Stimulated activated effector memory CD8-positive, alpha-beta T cell treated with anti-CD3 and anti-CD28 coated beads, Interleukin-12 subunit alpha, Interleukin-12 subunit beta, amount 100 ng/mL, for 72 hours (primary cell): ENCODE data around the gene TSR3.
A peak's percentile ranks its signal among the peaks of the same experiment; 100 is the strongest.

Source experiments
- ATAC-seq: fragments of 150-1000 bp; cut with Tn5 transposase; 2 replicates; pipeline ENCODE4 v1.10.0; 2021
- DNase-seq, 2 donors: peaks; one replicate each; pipeline ENCODE4 v3.0.0; 2021 to 2022; ENCODE audit warnings: low spot score in 2 of 2
- H3K27ac Mint-ChIP-seq: one replicate; pipeline ENCODE4 v1.8.0; 2022; ENCODE audit warnings: mild to moderate bottlenecking, mixed read lengths
- H3K36me3 Mint-ChIP-seq: one replicate; pipeline ENCODE4 v1.8.0; 2022; ENCODE audit warnings: mild to moderate bottlenecking, mixed read lengths
- H3K4me1 Mint-ChIP-seq: one replicate; pipeline ENCODE4 v1.8.0; 2022; ENCODE audit warnings: mixed read lengths
- H3K4me3 Mint-ChIP-seq: one replicate; pipeline ENCODE4 v1.8.0; 2022; ENCODE audit warnings: mild to moderate bottlenecking, mixed read lengths
- H3K9me3 Mint-ChIP-seq: one replicate; pipeline ENCODE4 v1.8.0; 2022; ENCODE audit warnings: mixed read lengths

Gene TSR3

DNA sequence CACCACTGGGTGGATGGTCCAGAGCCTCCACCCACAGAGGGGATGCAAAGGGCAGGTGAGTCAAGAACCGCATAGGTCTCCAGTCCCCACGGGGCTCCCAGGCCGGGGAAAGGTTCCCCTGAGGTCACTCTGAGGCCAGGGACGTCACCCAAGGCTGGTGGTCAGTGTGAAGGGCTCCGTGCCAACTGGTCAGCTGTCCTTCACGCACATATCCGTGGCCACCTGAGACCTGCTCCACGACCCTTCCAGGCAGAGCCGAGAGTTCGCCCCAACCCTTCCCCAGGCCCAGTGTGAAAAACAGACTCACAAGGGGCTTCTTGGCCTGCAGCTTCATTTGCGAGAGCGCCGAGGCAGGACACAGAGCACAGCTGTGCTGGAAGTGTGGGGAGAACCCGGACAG is 2.8 kb downstream of the TSR3 start:
- H3K9me3 Mint-ChIP-seq, result no peaks in the 10 kb centered on the region
- DNase-seq, result no peak
- H3K27ac Mint-ChIP-seq, result no peak overlapping the region
- ATAC-seq, result no peak
- peaks cover 30% of the 10 kb centered on the region for H3K4me1 Mint-ChIP-seq
- H3K4me3 Mint-ChIP-seq, result no peak overlapping the region
- H3K36me3 Mint-ChIP-seq, result peaks cover 43% of the 10 kb centered on the region

DNA sequence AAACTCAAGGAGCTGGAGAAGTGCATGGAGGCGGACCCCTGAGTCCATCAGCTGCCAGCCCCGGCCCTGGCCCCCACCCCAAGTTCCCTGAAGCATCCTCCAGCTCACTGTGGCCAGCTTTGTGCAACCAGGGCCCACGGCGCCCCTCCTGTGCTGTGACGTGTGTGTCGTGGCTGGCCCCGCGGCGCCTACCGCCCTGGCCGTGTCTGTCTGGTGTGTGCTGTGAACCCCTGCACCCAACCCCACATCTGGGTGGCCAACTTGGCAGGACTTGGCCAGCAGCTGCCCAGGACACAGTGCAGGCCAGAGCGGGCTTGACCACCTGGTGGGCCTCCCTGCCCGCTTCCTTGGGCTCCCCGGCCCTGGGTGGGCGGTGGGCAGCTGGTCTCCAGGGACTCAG is 3.2 kb downstream of the TSR3 start:
- DNase-seq (no peak), ATAC-seq (no peak)
- H3K9me3 Mint-ChIP-seq, result no peaks in the 10 kb centered on the region
- peaks cover 27% of the 10 kb centered on the region for H3K4me1 Mint-ChIP-seq
- H3K4me3 Mint-ChIP-seq, result no peak overlapping the region
- H3K27ac Mint-ChIP-seq, result no peak overlapping the region
- H3K36me3 Mint-ChIP-seq, result peaks cover 43% of the 10 kb centered on the region

DNA sequence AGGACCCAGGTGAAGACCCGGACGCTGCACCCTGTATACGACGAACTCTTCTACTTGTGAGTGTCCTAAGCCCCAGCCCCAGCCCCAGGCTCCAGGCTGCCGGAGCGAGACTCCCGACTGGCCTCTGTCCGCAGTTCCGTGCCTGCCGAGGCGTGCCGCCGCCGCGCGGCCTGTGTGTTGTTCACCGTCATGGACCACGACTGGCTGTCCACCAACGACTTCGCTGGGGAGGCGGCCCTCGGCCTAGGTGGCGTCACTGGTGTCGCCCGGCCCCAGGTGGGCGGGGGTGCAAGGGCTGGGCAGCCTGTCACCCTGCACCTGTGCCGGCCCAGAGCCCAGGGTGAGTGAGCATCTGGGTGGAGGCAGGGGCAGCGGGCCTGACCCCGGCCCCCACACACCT is 3.7 kb downstream of the TSR3 start:
- peaks cover 27% of the 10 kb centered on the region for H3K4me1 Mint-ChIP-seq
- H3K4me3 Mint-ChIP-seq, result no peak overlapping the region
- H3K27ac Mint-ChIP-seq, result no peak overlapping the region
- no peaks in the 10 kb centered on the region for H3K9me3 Mint-ChIP-seq
- DNase-seq (peak in 1 of 2 donors; percentile 51), ATAC-seq (no peak)
- peaks cover 43% of the 10 kb centered on the region for H3K36me3 Mint-ChIP-seq

DNA sequence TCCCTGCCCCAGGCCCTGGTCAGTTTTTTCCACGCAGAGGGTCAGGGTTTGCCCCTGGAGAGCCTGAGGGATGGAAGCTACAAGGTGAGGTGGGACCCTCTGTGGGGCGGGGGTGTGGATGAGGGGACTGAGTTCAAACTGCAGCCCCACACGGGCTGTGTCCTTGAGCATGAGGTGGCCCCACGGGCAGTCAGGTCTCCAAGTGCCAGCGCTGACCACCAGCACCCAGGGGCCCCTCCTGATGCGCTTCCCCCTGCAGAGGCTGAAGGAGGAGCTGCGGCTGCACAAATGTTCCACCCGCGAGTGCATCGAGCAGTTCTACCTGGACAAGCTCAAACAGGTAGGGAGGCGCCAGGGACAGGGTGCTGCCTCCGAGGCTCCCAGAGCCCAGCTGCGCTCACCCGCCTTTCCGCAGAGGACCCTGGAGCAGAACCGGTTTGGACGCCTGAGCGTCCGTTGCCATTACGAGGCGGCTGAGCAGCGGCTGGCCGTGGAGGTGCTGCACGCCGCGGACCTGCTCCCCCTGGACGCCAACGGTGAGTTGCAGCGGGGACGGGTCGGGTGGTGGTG is 4.3 kb downstream of the TSR3 start:
- Mint-ChIP-seq H3K4me1 (peaks cover 27% of the 10 kb centered on the region), H3K9me3 (no peaks in the 10 kb centered on the region)

DNA sequence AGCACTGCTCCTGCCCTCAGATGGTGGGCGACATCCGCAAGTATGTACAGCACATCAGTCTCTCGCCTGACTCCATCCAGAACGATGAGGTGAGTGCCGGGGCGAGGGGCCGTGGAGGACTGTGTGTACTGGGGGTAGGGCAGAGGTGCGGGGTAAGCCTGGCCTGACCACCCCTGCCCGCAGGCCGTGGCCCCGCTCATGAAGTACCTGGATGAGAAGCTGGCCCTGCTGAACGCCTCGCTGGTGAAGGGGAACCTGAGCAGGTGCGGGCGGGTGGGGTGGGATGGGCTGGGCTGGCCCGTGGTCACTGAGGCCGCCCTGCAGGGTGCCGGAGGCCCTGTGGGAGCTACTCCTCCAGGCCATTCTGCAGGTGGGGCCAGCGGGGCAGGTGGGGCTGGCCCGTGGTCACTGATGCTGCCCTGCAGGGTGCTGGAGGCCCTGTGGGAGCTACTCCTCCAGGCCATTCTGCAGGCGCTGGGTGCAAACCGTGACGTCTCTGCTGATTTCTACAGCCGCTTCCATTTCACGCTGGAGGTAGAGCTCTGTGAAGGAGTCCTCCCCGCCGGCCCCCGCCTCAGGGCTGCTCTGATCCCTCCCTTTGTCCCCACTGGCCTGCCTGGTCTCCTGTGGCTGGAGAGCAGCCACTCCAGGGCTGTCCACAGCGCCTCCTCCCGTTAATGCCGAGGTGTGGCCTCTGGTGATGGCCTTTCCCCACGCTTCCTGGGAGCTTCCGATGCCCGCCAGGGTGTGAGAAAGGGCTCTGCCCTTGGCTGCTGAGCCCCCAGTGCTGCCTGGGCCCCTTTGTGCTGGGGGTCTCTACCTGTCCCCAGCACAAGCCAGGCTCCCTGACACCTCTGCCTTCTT is 5.0 kb downstream of the TSR3 start:
- H3K9me3 Mint-ChIP-seq, result no peaks in the 10 kb centered on the region
- ATAC-seq, result no peak

More for the DNA sequence above, 4.3 kb downstream of the TSR3 start:
- no peak for ATAC-seq
- Mint-ChIP-seq H3K4me3 (no peak overlapping the region), H3K36me3 (peaks cover 39% of the 10 kb centered on the region), H3K27ac (no peak overlapping the region)
- DNase-seq, result no peak

DNA sequence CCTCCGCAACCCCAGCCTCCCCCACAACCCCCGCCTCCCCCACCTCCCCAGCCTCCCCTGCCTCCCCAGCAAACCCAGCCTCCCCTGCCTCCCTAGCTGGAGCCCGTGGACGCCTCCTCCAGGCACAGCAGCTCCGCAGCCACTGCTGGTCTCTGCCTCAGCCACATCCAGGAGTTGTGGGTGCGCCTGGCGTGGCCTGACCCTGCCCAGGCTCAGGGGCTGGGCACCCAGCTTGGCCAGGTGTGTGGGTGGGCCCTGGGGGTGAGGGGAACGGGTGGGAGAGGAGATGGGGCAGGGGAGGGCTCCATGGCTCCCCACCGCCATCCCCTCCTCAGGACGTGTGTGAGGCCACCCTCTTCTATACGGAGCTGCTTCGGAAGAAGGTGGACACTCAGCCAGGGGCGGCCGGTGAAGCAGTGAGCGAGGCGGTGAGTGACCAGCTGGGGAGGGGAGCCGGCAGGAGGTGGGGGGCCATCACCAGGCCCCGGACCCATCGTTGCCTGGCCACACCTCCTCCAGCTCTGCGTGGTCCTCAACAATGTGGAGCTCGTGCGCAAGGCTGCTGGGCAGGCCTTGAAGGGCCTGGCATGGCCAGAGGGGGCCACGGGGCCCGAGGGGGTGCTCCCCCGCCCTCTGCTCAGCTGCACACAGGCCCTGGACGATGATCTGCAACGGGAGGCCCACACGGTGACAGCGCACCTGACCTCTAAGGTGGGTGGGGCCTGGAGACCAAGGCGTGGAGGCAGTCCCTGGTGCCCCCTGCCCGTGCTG is 5.8 kb downstream of the TSR3 start:
- ATAC-seq (no peak), DNase-seq (no peak)
- Mint-ChIP-seq H3K27ac (no peak overlapping the region), H3K4me3 (no peak overlapping the region), H3K36me3 (peaks cover 31% of the 10 kb centered on the region), H3K9me3 (no peaks in the 10 kb centered on the region), H3K4me1 (peaks cover 25% of the 10 kb centered on the region)

More for the DNA sequence above, 5.0 kb downstream of the TSR3 start:
- peaks cover 29% of the 10 kb centered on the region for H3K4me1 Mint-ChIP-seq
- peak in 1 of 2 donors; percentile 50 for DNase-seq
- no peak overlapping the region for H3K4me3 Mint-ChIP-seq
- H3K36me3 Mint-ChIP-seq, result peaks cover 37% of the 10 kb centered on the region
- H3K27ac Mint-ChIP-seq, result no peak overlapping the region

DNA sequence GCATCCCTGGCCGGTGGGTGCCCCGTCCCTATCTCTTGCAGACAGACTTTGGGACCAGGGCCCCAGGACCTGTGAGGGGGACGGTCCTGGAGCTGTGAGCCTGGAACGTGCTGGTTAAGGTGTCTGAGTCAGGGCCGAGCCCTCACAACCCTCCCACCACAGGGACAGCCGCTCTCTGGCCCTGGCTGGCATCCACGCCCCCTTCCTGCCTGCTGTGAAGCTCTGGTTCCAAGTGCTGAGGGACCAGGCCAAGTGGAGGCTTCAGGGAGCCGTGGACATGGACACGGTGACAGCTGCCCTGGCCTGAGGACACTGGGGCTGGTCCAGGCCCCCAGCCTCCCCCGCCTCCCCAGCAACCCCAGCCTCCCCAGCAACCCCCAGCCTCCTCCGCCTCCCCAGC is 6.6 kb downstream of the TSR3 start:
- H3K9me3 Mint-ChIP-seq, result no peaks in the 10 kb centered on the region
- no peak overlapping the region for H3K4me3 Mint-ChIP-seq
- H3K27ac Mint-ChIP-seq, result no peak overlapping the region
- H3K4me1 Mint-ChIP-seq, result peaks cover 18% of the 10 kb centered on the region
- no peak for DNase-seq
- no peak for ATAC-seq
- peaks cover 23% of the 10 kb centered on the region for H3K36me3 Mint-ChIP-seq

DNA sequence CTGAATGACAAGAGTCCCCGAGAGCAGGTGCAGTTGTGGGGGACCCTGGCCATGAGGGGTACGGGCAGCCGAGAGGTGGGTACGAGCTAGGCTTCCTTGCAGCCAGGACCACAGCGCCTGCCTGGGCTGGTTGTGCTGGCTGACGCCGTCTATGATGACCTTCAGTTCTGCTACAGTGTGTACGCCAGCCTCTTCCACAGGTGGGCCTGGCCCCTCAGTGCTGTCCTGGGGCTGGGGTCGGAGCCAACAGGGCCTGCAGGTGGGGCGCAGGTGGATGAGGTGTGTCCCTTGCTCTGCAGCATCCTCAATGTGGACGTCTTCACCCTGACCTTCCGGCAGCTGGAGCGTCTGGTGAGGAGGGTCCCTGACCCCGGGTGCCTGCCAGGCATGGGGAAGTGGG is 7.2 kb downstream of the TSR3 start:
- no peak for ATAC-seq

DNA sequence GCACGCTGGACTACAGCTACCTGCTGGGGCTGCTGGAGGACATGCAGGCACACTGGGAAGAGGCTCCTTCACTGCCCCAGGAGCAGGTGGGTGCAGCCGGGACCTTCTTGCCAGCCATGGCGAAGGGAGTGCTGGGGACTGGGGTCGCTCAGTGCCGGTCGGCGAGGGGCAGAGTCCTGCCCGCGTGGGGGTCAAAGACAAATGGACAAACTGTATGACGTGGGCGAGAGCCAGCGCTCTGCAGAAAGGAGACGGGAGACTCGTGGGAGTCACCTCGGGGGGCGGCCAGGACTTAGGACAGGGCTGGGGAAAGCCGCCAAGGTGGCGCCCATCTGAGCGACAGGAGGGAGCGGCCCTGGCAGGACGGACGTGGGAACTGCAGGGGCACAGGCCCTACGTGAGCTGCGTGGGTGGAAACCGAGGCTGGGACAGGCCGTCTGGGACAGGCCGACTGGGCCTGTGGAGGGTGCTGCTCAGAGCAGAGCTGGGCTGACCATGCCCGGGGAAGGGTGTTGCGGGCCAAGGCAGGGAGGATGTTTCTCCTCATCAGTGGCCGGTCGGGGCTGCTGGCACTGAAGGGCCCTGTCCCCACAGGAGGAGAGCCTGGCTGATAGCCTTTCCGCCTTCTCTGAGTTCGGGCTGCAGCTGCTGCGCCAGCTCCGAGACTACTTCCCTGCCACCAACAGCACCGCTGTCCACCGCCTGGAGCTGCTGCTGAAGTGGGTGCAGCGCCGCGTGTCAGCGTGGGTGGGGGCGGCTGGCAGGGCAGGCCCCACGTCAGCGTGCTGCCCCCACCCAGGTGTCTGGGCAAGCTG is 8.0 kb downstream of the TSR3 start:
- Mint-ChIP-seq H3K9me3 (no peaks in the 10 kb centered on the region), H3K27ac (peak overlapping the region; percentile 74), H3K4me3 (peak overlapping the region; percentile 65), H3K36me3 (peaks cover 9% of the 10 kb centered on the region), H3K4me1 (peaks cover 18% of the 10 kb centered on the region)
- ATAC-seq, result no peak
- peak in 1 of 2 donors; percentile 59 for DNase-seq

More for the DNA sequence above, 7.2 kb downstream of the TSR3 start:
- Mint-ChIP-seq H3K27ac (no peak overlapping the region), H3K4me3 (no peak overlapping the region), H3K36me3 (peaks cover 17% of the 10 kb centered on the region), H3K9me3 (no peaks in the 10 kb centered on the region), H3K4me1 (peaks cover 18% of the 10 kb centered on the region)
- no peak for DNase-seq

DNA sequence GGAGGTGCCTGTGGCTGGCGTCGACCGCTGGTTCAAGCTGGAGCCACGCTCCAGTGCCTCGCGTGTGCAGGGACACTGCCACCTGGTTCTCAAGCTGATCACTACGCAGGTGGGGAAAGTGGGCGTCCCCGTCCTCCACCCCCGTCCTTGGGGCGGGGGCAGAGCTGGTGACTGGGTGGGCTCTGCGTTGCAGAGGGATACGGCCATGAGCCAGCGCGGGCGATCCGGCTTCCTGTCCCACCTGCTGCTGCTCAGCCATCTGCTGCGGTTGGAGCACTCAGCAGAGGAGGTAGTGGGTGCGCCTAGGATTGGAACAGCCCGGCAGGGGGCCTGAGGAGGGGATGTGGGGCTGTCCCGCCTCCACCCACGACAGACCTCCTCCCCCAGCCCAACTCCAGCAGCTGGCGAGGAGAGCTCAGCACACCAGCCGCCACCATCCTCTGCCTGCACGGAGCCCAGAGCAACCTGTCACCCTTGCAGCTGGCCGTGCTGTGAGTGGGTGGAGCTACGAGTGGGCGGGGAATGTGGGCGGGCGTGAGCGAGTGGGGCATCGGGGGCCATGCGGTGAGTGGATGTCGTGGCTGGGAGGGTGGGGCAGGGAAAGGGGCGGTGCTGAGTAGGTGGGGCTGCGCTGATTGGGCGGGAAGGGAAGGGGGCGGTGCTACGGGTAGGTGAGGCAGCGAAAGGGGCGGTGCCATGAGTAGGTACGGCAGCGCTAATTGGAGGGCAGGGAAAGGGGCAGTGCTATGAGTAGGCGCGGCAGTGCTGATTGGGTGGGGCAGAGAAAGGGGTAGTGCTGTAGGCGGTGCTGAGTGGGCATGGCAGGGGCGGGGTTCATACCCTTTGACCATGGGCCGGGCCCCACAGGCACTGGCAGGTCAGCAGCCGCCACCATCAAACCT is 8.9 kb downstream of the TSR3 start:
- Mint-ChIP-seq H3K27ac (peak overlapping the region; percentile 74), H3K36me3 (peaks cover 6% of the 10 kb centered on the region), H3K4me1 (peaks cover 18% of the 10 kb centered on the region), H3K9me3 (no peaks in the 10 kb centered on the region), H3K4me3 (peak overlapping the region; percentile 65)
- ATAC-seq (peak; percentile 90), DNase-seq (peak; percentile 73 to 95)

DNA sequence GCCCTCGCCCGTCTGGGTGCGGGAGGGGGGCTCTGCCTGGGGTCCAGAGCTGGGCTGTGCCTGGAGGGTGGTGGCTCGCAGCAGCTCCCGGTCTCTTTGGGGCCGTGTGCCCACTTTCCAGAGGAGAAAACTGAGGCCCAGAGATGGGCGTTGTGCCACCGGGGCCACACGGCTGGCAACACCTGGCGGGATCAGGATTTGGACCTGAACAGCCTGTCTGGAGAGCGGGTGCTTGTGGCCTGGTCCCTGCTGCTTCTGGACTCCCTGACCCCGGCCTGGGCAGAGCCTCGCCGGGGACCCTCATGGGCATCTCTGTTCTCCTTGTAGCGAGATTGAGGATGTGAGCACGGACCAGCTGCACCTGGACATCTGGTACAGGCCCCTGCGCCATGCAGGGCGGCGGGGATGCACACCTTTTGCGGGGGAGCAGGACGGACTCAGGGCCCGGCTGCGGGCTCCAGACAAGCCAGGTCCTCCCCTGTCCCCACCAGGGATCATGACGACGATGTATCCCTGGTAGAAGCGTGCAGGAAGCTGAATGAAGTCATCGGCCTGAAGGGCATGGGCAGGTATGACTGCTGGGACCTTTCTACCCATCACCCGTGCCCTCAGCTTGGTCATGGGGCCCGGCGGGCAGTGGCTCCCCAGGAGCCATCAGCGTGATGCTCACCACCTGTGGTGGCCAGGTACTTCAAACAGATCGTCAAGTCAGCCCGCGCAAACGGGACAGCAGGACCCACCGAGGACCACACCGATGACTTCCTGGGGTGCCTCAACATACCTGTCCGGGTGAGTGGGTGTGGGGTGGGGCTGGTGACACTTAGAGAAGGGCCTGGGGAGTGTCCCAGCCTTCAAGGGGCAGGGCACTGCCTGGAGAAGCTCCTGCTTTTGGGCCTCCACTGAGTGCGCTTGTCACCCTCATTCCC is 9.9 kb downstream of the TSR3 start:
- Mint-ChIP-seq H3K4me1 (peaks cover 18% of the 10 kb centered on the region), H3K27ac (no peak overlapping the region), H3K36me3 (peaks cover 6% of the 10 kb centered on the region), H3K4me3 (peak overlapping the region; percentile 65), H3K9me3 (no peaks in the 10 kb centered on the region)
- DNase-seq, result no peak
- no peak for ATAC-seq

DNA sequence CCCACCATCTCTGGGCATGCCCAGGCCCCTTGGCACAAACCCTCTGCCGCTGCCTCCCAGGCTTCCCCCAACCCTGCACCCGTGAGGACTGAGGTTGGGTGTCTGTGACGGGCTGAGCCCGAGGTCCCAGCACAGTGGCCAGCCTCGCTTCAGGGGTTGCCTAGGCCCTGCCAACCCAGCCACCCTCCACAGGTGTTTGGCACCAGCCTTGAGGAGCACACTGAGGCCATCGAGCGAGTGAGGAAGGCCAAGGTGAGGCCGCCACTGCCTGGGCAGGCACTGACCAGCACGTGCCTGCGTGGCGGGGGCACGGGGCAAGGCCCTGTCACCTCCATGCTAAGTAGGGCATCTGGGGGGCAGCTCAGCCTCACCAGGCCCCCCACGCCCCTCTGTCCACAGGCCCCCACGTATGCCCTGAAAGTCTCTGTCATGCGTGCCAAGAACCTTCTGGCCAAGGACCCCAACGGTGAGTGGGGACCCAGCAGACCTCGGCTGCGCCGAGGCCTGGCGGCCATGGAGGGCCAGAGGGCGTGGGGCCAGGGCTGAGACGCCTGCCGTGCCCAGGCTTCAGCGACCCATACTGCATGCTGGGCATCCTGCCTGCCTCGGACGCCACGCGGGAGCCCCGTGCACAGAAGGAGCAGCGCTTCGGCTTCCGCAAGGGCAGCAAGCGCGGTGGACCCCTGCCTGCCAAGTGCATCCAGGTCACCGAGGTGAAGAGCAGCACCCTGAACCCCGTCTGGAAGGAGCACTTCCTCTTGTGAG is 10.8 kb downstream of the TSR3 start:
- H3K36me3 Mint-ChIP-seq, result peaks cover 6% of the 10 kb centered on the region
- no peak overlapping the region for H3K27ac Mint-ChIP-seq
- DNase-seq, result no peak
- H3K9me3 Mint-ChIP-seq, result no peaks in the 10 kb centered on the region
- H3K4me1 Mint-ChIP-seq, result peaks cover 18% of the 10 kb centered on the region
- peak overlapping the region; percentile 65 for H3K4me3 Mint-ChIP-seq
- no peak for ATAC-seq
